ENCODE data around the gene IRX6. TPM values are rescaled to one million over a fixed set of nuclear protein-coding genes. Genes with fewer than 3 reads are reported as not detected.

The IRX6 gene
- total RNA-seq, 1 donor from 2014 or later, result not detected

DNA sequence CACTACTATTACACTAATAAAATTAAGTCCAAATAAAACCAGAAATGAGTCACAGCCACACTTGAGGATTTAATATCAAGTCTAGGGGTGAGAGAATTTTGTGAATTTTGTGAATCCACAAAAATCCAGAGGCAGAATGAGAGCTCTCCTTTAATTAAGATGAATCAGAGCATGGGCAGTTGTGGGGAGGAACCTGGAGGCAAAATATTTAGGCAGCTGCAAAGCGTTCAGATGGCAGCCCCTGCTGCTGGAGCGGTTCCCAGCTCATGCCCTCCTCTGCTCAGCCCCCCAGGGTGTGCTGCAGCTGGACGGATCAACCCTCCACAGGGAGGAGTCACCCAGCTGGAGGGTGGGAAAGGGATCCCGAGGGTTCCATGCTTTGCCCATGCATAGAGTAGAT lies 43.4 kb upstream of the IRX6 start:
- Histone ChIP-seq H3K36me3 (no peaks in the 10 kb centered on the region), H3K79me2 (ENCODE audit: low read depth) (no peaks in the 10 kb centered on the region), H3F3A (ENCODE audit: low read depth) (no peaks in the 10 kb centered on the region), H3K9ac (no peak overlapping the region), H3K4me2 (no peak overlapping the region), H3K4me1 (no peaks in the 10 kb centered on the region), H3K27ac (no peak overlapping the region), H2AFZ (replicated peaks) (no peak overlapping the region), H4K20me1 (ENCODE audit: low read depth) (no peaks in the 10 kb centered on the region), H3K9me3 (ENCODE audit: low read depth) (no peaks in the 10 kb centered on the region), H3K27me3 (no peaks in the 10 kb centered on the region), H3K4me3 (no peak overlapping the region)
- TF ChIP-seq, protein P1, sequence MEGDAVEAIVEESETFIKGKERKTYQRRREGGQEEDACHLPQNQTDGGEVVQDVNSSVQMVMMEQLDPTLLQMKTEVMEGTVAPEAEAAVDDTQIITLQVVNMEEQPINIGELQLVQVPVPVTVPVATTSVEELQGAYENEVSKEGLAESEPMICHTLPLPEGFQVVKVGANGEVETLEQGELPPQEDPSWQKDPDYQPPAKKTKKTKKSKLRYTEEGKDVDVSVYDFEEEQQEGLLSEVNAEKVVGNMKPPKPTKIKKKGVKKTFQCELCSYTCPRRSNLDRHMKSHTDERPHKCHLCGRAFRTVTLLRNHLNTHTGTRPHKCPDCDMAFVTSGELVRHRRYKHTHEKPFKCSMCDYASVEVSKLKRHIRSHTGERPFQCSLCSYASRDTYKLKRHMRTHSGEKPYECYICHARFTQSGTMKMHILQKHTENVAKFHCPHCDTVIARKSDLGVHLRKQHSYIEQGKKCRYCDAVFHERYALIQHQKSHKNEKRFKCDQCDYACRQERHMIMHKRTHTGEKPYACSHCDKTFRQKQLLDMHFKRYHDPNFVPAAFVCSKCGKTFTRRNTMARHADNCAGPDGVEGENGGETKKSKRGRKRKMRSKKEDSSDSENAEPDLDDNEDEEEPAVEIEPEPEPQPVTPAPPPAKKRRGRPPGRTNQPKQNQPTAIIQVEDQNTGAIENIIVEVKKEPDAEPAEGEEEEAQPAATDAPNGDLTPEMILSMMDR (IDR thresholded peaks at IDR 0.05), result no peak
- TF ChIP-seq EZH2 (IDR thresholded peaks at IDR 0.05), result no peak
- TF ChIP-seq EZH2phosphoT487 (IDR thresholded peaks at IDR 0.05), result no peak
- Mint-ChIP-seq H3K4me3 (no peak overlapping the region), H3K36me3 (no peaks in the 10 kb centered on the region), H3K27ac (no peak overlapping the region), H3K27me3 (ENCODE audit: insufficient read depth, low read depth) (peaks cover 2% of the 10 kb centered on the region), H3K9me3 (no peaks in the 10 kb centered on the region), H3K4me1 (peaks cover 7% of the 10 kb centered on the region)
- DNase-seq (ENCODE audit: low spot score), result no peak

DNA sequence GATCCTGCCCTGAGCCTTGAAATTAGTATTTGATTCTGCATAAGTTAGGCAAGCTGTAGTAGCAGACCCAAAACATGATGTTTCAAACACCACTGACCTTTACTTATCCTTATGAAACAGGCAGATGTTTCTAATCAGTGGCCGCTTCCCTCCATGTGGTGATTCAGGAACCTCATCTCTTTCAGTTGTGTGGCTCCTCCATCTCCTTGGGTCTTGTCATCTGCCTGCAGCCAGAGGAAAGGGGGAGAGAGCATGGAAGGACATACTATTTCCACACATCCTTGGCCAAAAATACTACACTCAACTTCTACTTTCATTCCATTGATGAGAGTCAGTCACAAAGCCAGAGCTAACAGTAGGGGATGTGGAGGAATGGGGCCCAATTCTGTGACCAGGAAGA lies 41.6 kb upstream of the IRX6 start:
- Mint-ChIP-seq H3K27ac (no peak overlapping the region), H3K36me3 (no peaks in the 10 kb centered on the region), H3K9me3 (peaks cover 6% of the 10 kb centered on the region), H3K4me1 (no peaks in the 10 kb centered on the region), H3K4me3 (no peak overlapping the region), H3K27me3 (ENCODE audit: insufficient read depth, low read depth) (peaks cover 2% of the 10 kb centered on the region)
- Histone ChIP-seq H2AFZ (replicated peaks) (no peak overlapping the region), H4K20me1 (ENCODE audit: low read depth) (no peaks in the 10 kb centered on the region), H3K27ac (no peak overlapping the region), H3F3A (ENCODE audit: low read depth) (no peaks in the 10 kb centered on the region), H3K9me3 (ENCODE audit: low read depth) (no peaks in the 10 kb centered on the region), H3K36me3 (no peaks in the 10 kb centered on the region), H3K4me2 (no peak overlapping the region), H3K9ac (no peak overlapping the region), H3K27me3 (no peaks in the 10 kb centered on the region), H3K79me2 (ENCODE audit: low read depth) (no peaks in the 10 kb centered on the region), H3K4me3 (no peak overlapping the region), H3K4me1 (no peaks in the 10 kb centered on the region)
- TF ChIP-seq EZH2phosphoT487 (IDR thresholded peaks at IDR 0.05) (no peak), EZH2 (IDR thresholded peaks at IDR 0.05) (no peak)
- TF ChIP-seq, protein P1 (IDR thresholded peaks at IDR 0.05), result no peak
- DNase-seq (ENCODE audit: low spot score), result no peak

- H3K27ac ChIP-seq, result no peak overlapping the region
- H3K79me2 ChIP-seq (ENCODE audit: low read depth), result no peaks in the 10 kb centered on the region
- Mint-ChIP-seq H3K4me1 (no peaks in the 10 kb centered on the region), H3K4me3 (no peak overlapping the region), H3K9me3 (peaks cover 15% of the 10 kb centered on the region), H3K27me3 (ENCODE audit: insufficient read depth, low read depth) (peaks cover 2% of the 10 kb centered on the region), H3K36me3 (no peaks in the 10 kb centered on the region), H3K27ac (no peak overlapping the region)
- H3K27me3 ChIP-seq, result no peaks in the 10 kb centered on the region
- no peak for TF ChIP-seq EZH2phosphoT487 (IDR thresholded peaks at IDR 0.05)
- TF ChIP-seq EZH2 (IDR thresholded peaks at IDR 0.05), result no peak
- TF ChIP-seq, protein P1 (IDR thresholded peaks at IDR 0.05), result no peak
- no peak overlapping the region for H3K4me2 ChIP-seq
- no peaks in the 10 kb centered on the region for H4K20me1 ChIP-seq (ENCODE audit: low read depth)
- no peaks in the 10 kb centered on the region for H3F3A ChIP-seq (ENCODE audit: low read depth)
- peaks cover 10% of the 10 kb centered on the region for H3K9me3 ChIP-seq (ENCODE audit: low read depth)
- H3K4me3 ChIP-seq, result no peak overlapping the region
- H3K4me1 ChIP-seq, result no peaks in the 10 kb centered on the region
- no peak for DNase-seq (ENCODE audit: low spot score)
- H3K9ac ChIP-seq, result no peak overlapping the region
- no peak overlapping the region for H2AFZ ChIP-seq (replicated peaks)
- H3K36me3 ChIP-seq, result peaks cover 4% of the 10 kb centered on the region
Measured at GRCh38 chr16:55283812-55284717, 39.9 kb upstream of the IRX6 start.
